ENCODE measurements around the gene NOS3. TPM values are rescaled to one million over a fixed set of nuclear protein-coding genes. Genes with fewer than 3 reads are reported as not detected.

The NOS3 gene
- total and polyA plus RNA-seq, 2 of the 13 experiments (the other 11 are each of a cell fraction or from before 2014, with no cell fraction given), result 3.7 to 7.5 TPM

DNA sequence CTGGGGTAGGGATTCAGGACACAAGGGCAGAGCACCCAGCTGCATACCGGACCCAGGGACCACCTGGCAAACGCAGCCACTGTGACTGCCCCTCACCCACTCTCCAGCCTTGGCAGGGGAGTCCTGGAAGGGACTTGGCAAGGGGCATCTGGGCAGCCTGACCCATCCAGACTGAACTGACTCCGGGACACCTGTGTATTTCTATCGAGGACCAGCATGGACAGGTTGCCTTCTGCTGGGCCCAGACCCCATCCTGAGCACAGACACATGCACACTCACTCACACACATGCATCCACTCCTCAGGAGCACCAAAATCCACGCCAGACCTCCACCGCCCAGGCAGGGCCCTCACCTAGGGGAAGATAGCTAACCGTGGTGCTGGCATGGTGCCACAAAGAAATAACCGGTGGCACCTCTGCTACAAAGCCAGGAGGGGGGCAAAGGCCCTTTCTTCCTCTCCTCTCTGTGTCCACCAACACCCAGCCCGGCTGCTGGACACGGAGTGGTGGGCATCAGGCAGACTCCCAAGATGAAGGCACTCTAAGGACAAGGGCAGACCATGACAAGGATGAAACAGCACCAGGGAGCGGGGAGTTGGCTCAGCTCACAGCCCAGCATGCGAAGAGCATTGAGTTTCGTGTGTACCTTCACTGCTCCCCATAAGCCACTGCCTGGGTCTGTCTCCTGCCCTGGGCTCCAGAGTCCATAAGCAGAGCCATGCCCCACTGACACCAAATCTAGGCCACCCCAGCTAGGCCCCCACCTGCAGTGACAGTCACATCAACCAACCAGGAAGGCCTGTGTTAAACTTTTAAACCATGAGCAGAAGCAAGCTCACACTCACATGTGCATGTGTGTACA, 48.0 kb upstream of the NOS3 start (continued):
- TF ChIP-seq UBTF (CRISPR knock-in tag; IDR thresholded peaks at IDR 0.05) (no peak), ZSCAN9 (CRISPR knock-in tag; IDR thresholded peaks at IDR 0.05; ENCODE audit: borderline replicate concordance) (no peak), HOXA7 (CRISPR knock-in tag; IDR thresholded peaks at IDR 0.05) (no peak), MZF1 (CRISPR knock-in tag; IDR thresholded peaks at IDR 0.05; ENCODE audit: borderline replicate concordance) (no peak), ZSCAN20 (CRISPR knock-in tag; IDR thresholded peaks at IDR 0.05; ENCODE audit: borderline replicate concordance) (no peak), RAD21 (CRISPR knock-in tag; IDR thresholded peaks at IDR 0.05) (no peak), KDM4B (CRISPR knock-in tag; IDR thresholded peaks at IDR 0.05) (no peak), SNAPC2 (CRISPR knock-in tag; IDR thresholded peaks at IDR 0.05) (no peak), NR2F2 (IDR thresholded peaks at IDR 0.05; ENCODE audit: borderline replicate concordance, low read depth) (no peak)
- TF ChIP-seq, protein P1, sequence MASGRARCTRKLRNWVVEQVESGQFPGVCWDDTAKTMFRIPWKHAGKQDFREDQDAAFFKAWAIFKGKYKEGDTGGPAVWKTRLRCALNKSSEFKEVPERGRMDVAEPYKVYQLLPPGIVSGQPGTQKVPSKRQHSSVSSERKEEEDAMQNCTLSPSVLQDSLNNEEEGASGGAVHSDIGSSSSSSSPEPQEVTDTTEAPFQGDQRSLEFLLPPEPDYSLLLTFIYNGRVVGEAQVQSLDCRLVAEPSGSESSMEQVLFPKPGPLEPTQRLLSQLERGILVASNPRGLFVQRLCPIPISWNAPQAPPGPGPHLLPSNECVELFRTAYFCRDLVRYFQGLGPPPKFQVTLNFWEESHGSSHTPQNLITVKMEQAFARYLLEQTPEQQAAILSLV (CRISPR knock-in tag; IDR thresholded peaks at IDR 0.05; ENCODE audit: borderline replicate concordance), result no peak
